Measurements from ENCODE around the gene RBCK1.
"Not testable (repeated sequence)": the region's sequence is repeated elsewhere in the genome, so short reads cannot be mapped to it uniquely, and the experiment has no call there.

RBCK1 gene

GRCh38 chr20:383889-384288 lies 24.2 kb upstream of the RBCK1 start:
- Histone ChIP-seq H3K27ac (ENCODE audit: insufficient read depth in 1 of 2, low read depth in 1 of 2, low read length in 2 of 2, poor library complexity in 1 of 2, severe bottlenecking in 2 of 2) (no peak overlapping the region), H3K27me3 (replicated peaks in 2 of 5; ENCODE audit: control insufficient read depth in 4 of 5, insufficient read depth in 5 of 5, low read length in 4 of 5) (no peaks in the 10 kb centered on the region), H3K4me1 (ENCODE audit: control extremely low read depth in 1 of 4, control insufficient read depth in 4 of 4, insufficient read depth in 4 of 4, low read length in 3 of 4) (peaks cover 0 to 15% (median 9%) of the 10 kb centered on the region in 4 experiments), H3K4me3 (ENCODE audit: control insufficient read depth in 1 of 7, extremely low read depth in 1 of 7, insufficient read depth in 4 of 7, low read depth in 2 of 7, low read length in 6 of 7) (no peak overlapping the region), H3K36me3 (ENCODE audit: control insufficient read depth in 4 of 4, insufficient read depth in 4 of 4, low read length in 3 of 4) (peaks cover 2 to 20% (median 10%) of the 10 kb centered on the region in 4 experiments), H3K9me3 (ENCODE audit: control extremely low read depth in 1 of 5, control insufficient read depth in 4 of 5, insufficient read depth in 2 of 5, low read depth in 1 of 5, low read length in 4 of 5) (no peaks in the 10 kb centered on the region)
- DNase-seq: no peak
- WGBS (ENCODE audit: insufficient coverage): 86% methylated on average over 5 of the region's 5 CpGs
- ChIA-PET POLR2A (no interaction called here), CTCF (interaction anchor here (0.9 to 2.0 kb wide), 2 partner anchors 16 to 48 kb away, joined by 3 to 5 read pairs; no protein-coding TSS in a partner anchor)

GRCh38 chr20:384723-385122 lies 23.4 kb upstream of the RBCK1 start:
- WGBS (ENCODE audit: insufficient coverage): no CpG with 5 or more reads among the region's 1 CpG
- ChIA-PET POLR2A (no interaction called here), CTCF (interaction anchor here (0.9 to 2.0 kb wide), 2 partner anchors 15 to 47 kb away, joined by 3 to 5 read pairs; no protein-coding TSS in a partner anchor)
- H3K27ac ChIP-seq (ENCODE audit: insufficient read depth in 1 of 2, low read depth in 1 of 2, low read length in 2 of 2, poor library complexity in 1 of 2, severe bottlenecking in 2 of 2): no peak overlapping the region
- peaks cover 2 to 28% (median 17%) of the 10 kb centered on the region in 4 experiments for H3K36me3 ChIP-seq (ENCODE audit: control insufficient read depth in 4 of 4, insufficient read depth in 4 of 4, low read length in 3 of 4)
- no peak overlapping the region for H3K4me3 ChIP-seq (ENCODE audit: control insufficient read depth in 1 of 7, extremely low read depth in 1 of 7, insufficient read depth in 4 of 7, low read depth in 2 of 7, low read length in 6 of 7)
- no peaks in the 10 kb centered on the region for H3K27me3 ChIP-seq (replicated peaks in 2 of 5; ENCODE audit: control insufficient read depth in 4 of 5, insufficient read depth in 5 of 5, low read length in 4 of 5)
- H3K4me1 ChIP-seq (ENCODE audit: control extremely low read depth in 1 of 4, control insufficient read depth in 4 of 4, insufficient read depth in 4 of 4, low read length in 3 of 4): peaks cover 0 to 14% (median 9%) of the 10 kb centered on the region in 4 experiments
- no peaks in the 10 kb centered on the region for H3K9me3 ChIP-seq (ENCODE audit: control extremely low read depth in 1 of 5, control insufficient read depth in 4 of 5, insufficient read depth in 2 of 5, low read depth in 1 of 5, low read length in 4 of 5)
- DNase-seq: no peak

- H3K27ac ChIP-seq (ENCODE audit: insufficient read depth in 1 of 2, low read depth in 1 of 2, low read length in 2 of 2, poor library complexity in 1 of 2, severe bottlenecking in 2 of 2): no peak overlapping the region
- ChIA-PET POLR2A (no interaction called here), CTCF (interaction anchor here (2.0 kb wide), 1 partner anchor 14 kb away, joined by 5 read pairs; no protein-coding TSS in a partner anchor)
- DNase-seq: no peak
- no peaks in the 10 kb centered on the region for H3K27me3 ChIP-seq (replicated peaks in 2 of 5; ENCODE audit: control insufficient read depth in 4 of 5, insufficient read depth in 5 of 5, low read length in 4 of 5)
- WGBS (ENCODE audit: insufficient coverage): 95% methylated on average over 4 of the region's 5 CpGs
- peaks cover 2 to 33% (median 19%) of the 10 kb centered on the region in 4 experiments for H3K36me3 ChIP-seq (ENCODE audit: control insufficient read depth in 4 of 4, insufficient read depth in 4 of 4, low read length in 3 of 4)
- peaks cover 0 to 8% (median 8%) of the 10 kb centered on the region in 4 experiments for H3K4me1 ChIP-seq (ENCODE audit: control extremely low read depth in 1 of 4, control insufficient read depth in 4 of 4, insufficient read depth in 4 of 4, low read length in 3 of 4)
- H3K4me3 ChIP-seq (ENCODE audit: control insufficient read depth in 1 of 7, extremely low read depth in 1 of 7, insufficient read depth in 4 of 7, low read depth in 2 of 7, low read length in 6 of 7): no peak overlapping the region
- H3K9me3 ChIP-seq (ENCODE audit: control extremely low read depth in 1 of 5, control insufficient read depth in 4 of 5, insufficient read depth in 2 of 5, low read depth in 1 of 5, low read length in 4 of 5): no peaks in the 10 kb centered on the region
Measured at GRCh38 chr20:385448-385847, 22.7 kb upstream of the RBCK1 start.

- H3K4me1 ChIP-seq (ENCODE audit: control extremely low read depth in 1 of 4, control insufficient read depth in 4 of 4, insufficient read depth in 4 of 4, low read length in 3 of 4); H3K27ac ChIP-seq (ENCODE audit: insufficient read depth in 1 of 2, low read depth in 1 of 2, low read length in 2 of 2, poor library complexity in 1 of 2, severe bottlenecking in 2 of 2); H3K9me3 ChIP-seq (ENCODE audit: control extremely low read depth in 1 of 5, control insufficient read depth in 4 of 5, insufficient read depth in 2 of 5, low read depth in 1 of 5, low read length in 4 of 5); H3K27me3 ChIP-seq (replicated peaks in 2 of 5; ENCODE audit: control insufficient read depth in 4 of 5, insufficient read depth in 5 of 5, low read length in 4 of 5); DNase-seq; H3K4me3 ChIP-seq (ENCODE audit: control insufficient read depth in 1 of 7, extremely low read depth in 1 of 7, insufficient read depth in 4 of 7, low read depth in 2 of 7, low read length in 6 of 7): not testable (repeated sequence)
- CTCF ChIA-PET: interaction anchor here (0.6 to 1.8 kb wide), 3 partner anchors 8 to 91 kb away, joined by 3 read pairs; no protein-coding TSS in a partner anchor
- peaks cover 2 to 42% (median 24%) of the 10 kb centered on the region in 4 experiments for H3K36me3 ChIP-seq (ENCODE audit: control insufficient read depth in 4 of 4, insufficient read depth in 4 of 4, low read length in 3 of 4)
- 95% methylated on average over 6 of the region's 8 CpGs for WGBS (ENCODE audit: insufficient coverage)
- POLR2A ChIA-PET: interaction anchor here (0.6 kb wide), 1 partner anchor 105 kb away, joined by 3 read pairs; no protein-coding TSS in a partner anchor
Measured at GRCh38 chr20:386634-387033, 21.5 kb upstream of the RBCK1 start.

GRCh38 chr20:387520-387919 lies 20.6 kb upstream of the RBCK1 start:
- no peak overlapping the region for H3K27ac ChIP-seq (ENCODE audit: insufficient read depth in 1 of 2, low read depth in 1 of 2, low read length in 2 of 2, poor library complexity in 1 of 2, severe bottlenecking in 2 of 2)
- no peaks in the 10 kb centered on the region for H3K27me3 ChIP-seq (replicated peaks in 2 of 5; ENCODE audit: control insufficient read depth in 4 of 5, insufficient read depth in 5 of 5, low read length in 4 of 5)
- peaks cover 2 to 48% (median 29%) of the 10 kb centered on the region in 4 experiments for H3K36me3 ChIP-seq (ENCODE audit: control insufficient read depth in 4 of 4, insufficient read depth in 4 of 4, low read length in 3 of 4)
- H3K4me3 ChIP-seq (ENCODE audit: control insufficient read depth in 1 of 7, extremely low read depth in 1 of 7, insufficient read depth in 4 of 7, low read depth in 2 of 7, low read length in 6 of 7): no peak overlapping the region
- H3K4me1 ChIP-seq (ENCODE audit: control extremely low read depth in 1 of 4, control insufficient read depth in 4 of 4, insufficient read depth in 4 of 4, low read length in 3 of 4): peaks cover 0 to 1% (median 0%) of the 10 kb centered on the region in 4 experiments
- no peak for DNase-seq
- POLR2A ChIA-PET: no interaction called here
- no peaks in the 10 kb centered on the region for H3K9me3 ChIP-seq (ENCODE audit: control extremely low read depth in 1 of 5, control insufficient read depth in 4 of 5, insufficient read depth in 2 of 5, low read depth in 1 of 5, low read length in 4 of 5)
- CTCF ChIA-PET: interaction anchor here (1.4 to 1.8 kb wide), 3 partner anchors 9 to 20 kb away, joined by 3 to 5 read pairs (median 3); no protein-coding TSS in a partner anchor
- WGBS (ENCODE audit: insufficient coverage): 90% methylated on average over 2 of the region's 3 CpGs

GRCh38 chr20:388034-388994 lies 19.8 kb upstream of the RBCK1 start:
- no peaks in the 10 kb centered on the region for H3K4me1 ChIP-seq (ENCODE audit: control extremely low read depth in 1 of 4, control insufficient read depth in 4 of 4, insufficient read depth in 4 of 4, low read length in 3 of 4)
- POLR2A ChIA-PET: no interaction called here
- no peaks in the 10 kb centered on the region for H3K9me3 ChIP-seq (ENCODE audit: control extremely low read depth in 1 of 5, control insufficient read depth in 4 of 5, insufficient read depth in 2 of 5, low read depth in 1 of 5, low read length in 4 of 5)
- no peak for DNase-seq
- peaks cover 2 to 54% (median 32%) of the 10 kb centered on the region in 4 experiments for H3K36me3 ChIP-seq (ENCODE audit: control insufficient read depth in 4 of 4, insufficient read depth in 4 of 4, low read length in 3 of 4)
- CTCF ChIA-PET: interaction anchor here (1.4 to 1.8 kb wide), 3 partner anchors 8 to 19 kb away, joined by 3 to 5 read pairs (median 3); no protein-coding TSS in a partner anchor
- no peak overlapping the region for H3K27ac ChIP-seq (ENCODE audit: insufficient read depth in 1 of 2, low read depth in 1 of 2, low read length in 2 of 2, poor library complexity in 1 of 2, severe bottlenecking in 2 of 2)
- H3K27me3 ChIP-seq (replicated peaks in 2 of 5; ENCODE audit: control insufficient read depth in 4 of 5, insufficient read depth in 5 of 5, low read length in 4 of 5): no peaks in the 10 kb centered on the region
- WGBS (ENCODE audit: insufficient coverage): 96% methylated on average over 20 of the region's 21 CpGs
- no peak overlapping the region for H3K4me3 ChIP-seq (ENCODE audit: control insufficient read depth in 1 of 7, extremely low read depth in 1 of 7, insufficient read depth in 4 of 7, low read depth in 2 of 7, low read length in 6 of 7)

GRCh38 chr20:389220-389619 lies 18.9 kb upstream of the RBCK1 start:
- ChIA-PET CTCF (interaction anchor here (1.6 kb wide), 1 partner anchor 42 kb away, joined by 3 read pairs; no protein-coding TSS in a partner anchor), POLR2A (no interaction called here)
- no peak for DNase-seq
- 98% methylated on average over 5 of the region's 6 CpGs for WGBS (ENCODE audit: insufficient coverage)
- Histone ChIP-seq H3K4me3 (ENCODE audit: control insufficient read depth in 1 of 7, extremely low read depth in 1 of 7, insufficient read depth in 4 of 7, low read depth in 2 of 7, low read length in 6 of 7) (peak overlapping the region in 1 of 7 experiments; percentile 6), H3K27me3 (replicated peaks in 2 of 5; ENCODE audit: control insufficient read depth in 4 of 5, insufficient read depth in 5 of 5, low read length in 4 of 5) (no peaks in the 10 kb centered on the region), H3K36me3 (ENCODE audit: control insufficient read depth in 4 of 4, insufficient read depth in 4 of 4, low read length in 3 of 4) (peaks cover 2 to 60% (median 35%) of the 10 kb centered on the region in 4 experiments), H3K9me3 (ENCODE audit: control extremely low read depth in 1 of 5, control insufficient read depth in 4 of 5, insufficient read depth in 2 of 5, low read depth in 1 of 5, low read length in 4 of 5) (no peaks in the 10 kb centered on the region), H3K27ac (ENCODE audit: insufficient read depth in 1 of 2, low read depth in 1 of 2, low read length in 2 of 2, poor library complexity in 1 of 2, severe bottlenecking in 2 of 2) (no peak overlapping the region), H3K4me1 (ENCODE audit: control extremely low read depth in 1 of 4, control insufficient read depth in 4 of 4, insufficient read depth in 4 of 4, low read length in 3 of 4) (no peaks in the 10 kb centered on the region)
